ENCODE results near the gene PARD3.

DNA sequence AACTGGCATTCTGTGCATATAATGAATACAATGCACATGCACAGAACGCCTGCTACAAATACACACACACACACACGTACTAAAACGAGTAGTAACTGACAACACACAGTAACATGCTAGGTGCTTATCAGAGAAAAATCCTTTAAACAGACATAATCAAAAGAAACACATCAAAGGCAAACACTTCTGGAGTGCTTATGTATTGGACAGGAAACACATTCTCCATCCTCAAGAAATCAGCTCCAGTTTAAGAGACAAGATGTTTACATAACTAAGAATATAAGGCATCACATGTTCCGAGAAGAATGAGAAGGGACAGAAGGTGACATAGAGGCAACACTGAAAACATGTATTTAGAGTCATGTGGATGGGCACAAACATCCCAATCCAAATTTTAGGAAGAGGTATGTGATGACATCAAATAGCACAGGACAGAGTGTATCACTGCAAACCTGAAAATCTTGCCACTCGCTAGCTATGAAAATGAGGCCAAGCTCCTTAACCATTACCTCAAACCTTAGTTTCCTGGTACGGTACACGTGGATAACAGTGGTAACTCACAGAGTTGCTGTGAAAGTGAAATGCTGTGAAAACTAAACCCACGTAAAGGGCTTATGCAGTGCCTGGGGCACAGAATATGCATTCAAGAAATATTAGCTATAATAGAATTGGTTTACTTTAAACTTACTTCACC lies 619.6 kb downstream of the PARD3 start:
- TF ChIP-seq TCF7 (IDR thresholded peaks at IDR 0.05; ENCODE audit: borderline replicate concordance) (no peak), POLR2A (IDR thresholded peaks at IDR 0.05; ENCODE audit: low read depth, low read length) (no peak)

Measured in GM12878 (cell line).